Measurements from ENCODE around the gene CCDC14. TPM values are rescaled to one million over a fixed set of nuclear protein-coding genes. Genes with fewer than 3 reads are reported as not detected.

The CCDC14 gene
- total and polyA plus RNA-seq, 7 donors: 3.5 to 7.3 (median 5.6) TPM

- peaks cover 9 to 78% of the 10 kb centered on the region in 2 donors for H3K36me3 ChIP-seq (ENCODE audit: insufficient read depth in 1 of 2, low read depth in 1 of 2)
- no peak overlapping the region for H3K4me3 ChIP-seq
- no peak for ATAC-seq
- H3K27ac ChIP-seq: no peak overlapping the region
- H3K27me3 ChIP-seq (ENCODE audit: insufficient read depth in 3 of 3, low read length in 2 of 3): no peaks in the 10 kb centered on the region
- intact Hi-C loops (cut with DNase I): no loop called here
- DNase-seq: no peak
- no peak for TF ChIP-seq CTCF (IDR thresholded peaks at IDR 0.05)
- H3K9me3 ChIP-seq: no peaks in the 10 kb centered on the region
- no peaks in the 10 kb centered on the region for H3K4me1 ChIP-seq
Observed at GRCh38 chr3:123947482-123947881, 13.5 kb downstream of the CCDC14 start.

- no peak for ATAC-seq
- DNase-seq: no peak
- WGBS, 3 donors: 91 to 95% (median 95%) methylated on average over 1 of the region's 1 CpG
- Histone ChIP-seq H3K36me3 (ENCODE audit: insufficient read depth in 1 of 2, low read depth in 1 of 2) (peaks cover 7 to 48% of the 10 kb centered on the region in 2 donors), H3K4me1 (no peaks in the 10 kb centered on the region), H3K27ac (no peak overlapping the region), H3K9me3 (no peaks in the 10 kb centered on the region), H3K27me3 (ENCODE audit: insufficient read depth in 3 of 3, low read length in 2 of 3) (no peaks in the 10 kb centered on the region), H3K4me3 (no peak overlapping the region)
- intact Hi-C loops (cut with DNase I): no loop called here
- no peak for TF ChIP-seq CTCF (IDR thresholded peaks at IDR 0.05)
Observed at GRCh38 chr3:123941542-123941941, 19.5 kb downstream of the CCDC14 start.

- intact Hi-C loops (cut with DNase I): no loop called here
- TF ChIP-seq CTCF (IDR thresholded peaks at IDR 0.05): no peak
- no peak overlapping the region for H3K4me3 ChIP-seq
- no peak overlapping the region for H3K27ac ChIP-seq
- H3K36me3 ChIP-seq (ENCODE audit: insufficient read depth in 1 of 2, low read depth in 1 of 2): peaks cover 7 to 46% of the 10 kb centered on the region in 2 donors
- no peaks in the 10 kb centered on the region for H3K9me3 ChIP-seq
- no peak for DNase-seq
- no peaks in the 10 kb centered on the region for H3K4me1 ChIP-seq
- ATAC-seq: no peak
- H3K27me3 ChIP-seq (ENCODE audit: insufficient read depth in 3 of 3, low read length in 2 of 3): no peaks in the 10 kb centered on the region
- 59 to 63% (median 62%) methylated on average over 2 of the region's 2 CpGs for WGBS, 3 donors
Observed at GRCh38 chr3:123941121-123941520, 19.9 kb downstream of the CCDC14 start.

- ATAC-seq: no peak
- H3K4me3 ChIP-seq: no peak overlapping the region
- H3K27me3 ChIP-seq (ENCODE audit: insufficient read depth in 3 of 3, low read length in 2 of 3): no peaks in the 10 kb centered on the region
- no peak for TF ChIP-seq CTCF (IDR thresholded peaks at IDR 0.05)
- intact Hi-C loops (cut with DNase I): no loop called here
- H3K9me3 ChIP-seq: no peaks in the 10 kb centered on the region
- no peak for DNase-seq
- no peaks in the 10 kb centered on the region for H3K4me1 ChIP-seq
- 91 to 99% (median 95%) methylated on average over 2 of the region's 2 CpGs for WGBS, 3 donors
- H3K36me3 ChIP-seq (ENCODE audit: insufficient read depth in 1 of 2, low read depth in 1 of 2): peaks cover 7 to 36% of the 10 kb centered on the region in 2 donors
- no peak overlapping the region for H3K27ac ChIP-seq
Observed at GRCh38 chr3:123939706-123940105, 21.3 kb downstream of the CCDC14 start.

- WGBS, 3 donors: 83 to 89% (median 86%) methylated on average over 2 of the region's 2 CpGs
- Histone ChIP-seq H3K27ac (no peak overlapping the region), H3K4me3 (no peak overlapping the region), H3K36me3 (ENCODE audit: insufficient read depth in 1 of 2, low read depth in 1 of 2) (peaks cover 0 to 29% of the 10 kb centered on the region in 2 donors), H3K9me3 (no peaks in the 10 kb centered on the region), H3K4me1 (no peaks in the 10 kb centered on the region), H3K27me3 (ENCODE audit: insufficient read depth in 3 of 3, low read length in 2 of 3) (no peaks in the 10 kb centered on the region)
- ATAC-seq (no peak), DNase-seq (no peak)
- intact Hi-C loops (cut with DNase I): no loop called here
- no peak for TF ChIP-seq CTCF (IDR thresholded peaks at IDR 0.05)
Observed at GRCh38 chr3:123936400-123936799, 24.6 kb downstream of the CCDC14 start.
